Panc1 (cell line): ENCODE results near the gene C4BPA.

Source experiments
- CTCF ChIP-seq: fragments of 450-650 bp; IDR thresholded peaks from 2 replicates; pipeline ENCODE4 v1.5.1; 2017; ENCODE audit warnings: mild to moderate bottlenecking
- REST ChIP-seq, 2 experiments: IDR thresholded peaks; 2 replicates each; pipeline ENCODE4 v1.6.1; 2011 to 2012; ENCODE audit warnings: low read depth in 2 of 2, control low read depth in 1 of 2, low read length in 1 of 2, mild to moderate bottlenecking in 1 of 2, moderate library complexity in 1 of 2; ENCODE audit not compliant: insufficient read depth in 1 of 2
- SIN3A ChIP-seq: IDR thresholded peaks from 2 replicates; pipeline ENCODE4 v1.6.1; 2012; ENCODE audit warnings: low read depth, mild to moderate bottlenecking, low read length, moderate library complexity, borderline replicate concordance; ENCODE audit not compliant: insufficient read depth
- TCF7L2 ChIP-seq: IDR thresholded peaks from 2 replicates; pipeline ENCODE4 v1.6.1; 2011; ENCODE audit warnings: mild to moderate bottlenecking, low read depth, low read length, inconsistent platforms

GRCh38 chr1:207081088-207081487 lies 22.9 kb upstream of the C4BPA start:
- TF ChIP-seq CTCF (no peak), TCF7L2 (no peak), REST (IDR thresholded peaks at IDR 0.05; ENCODE audit: insufficient read depth in 1 of 2, low read depth in 2 of 2, low read length in 1 of 2) (no peak), SIN3A (no peak)
